SK-N-DZ (cell line): Measurements from ENCODE around the gene PRCC.

Source experiments
- DNase-seq: peaks from one replicate; pipeline ENCODE4 v3.0.0-alpha.2; 2015; ENCODE audit warnings: low spot score

Gene PRCC

DNA sequence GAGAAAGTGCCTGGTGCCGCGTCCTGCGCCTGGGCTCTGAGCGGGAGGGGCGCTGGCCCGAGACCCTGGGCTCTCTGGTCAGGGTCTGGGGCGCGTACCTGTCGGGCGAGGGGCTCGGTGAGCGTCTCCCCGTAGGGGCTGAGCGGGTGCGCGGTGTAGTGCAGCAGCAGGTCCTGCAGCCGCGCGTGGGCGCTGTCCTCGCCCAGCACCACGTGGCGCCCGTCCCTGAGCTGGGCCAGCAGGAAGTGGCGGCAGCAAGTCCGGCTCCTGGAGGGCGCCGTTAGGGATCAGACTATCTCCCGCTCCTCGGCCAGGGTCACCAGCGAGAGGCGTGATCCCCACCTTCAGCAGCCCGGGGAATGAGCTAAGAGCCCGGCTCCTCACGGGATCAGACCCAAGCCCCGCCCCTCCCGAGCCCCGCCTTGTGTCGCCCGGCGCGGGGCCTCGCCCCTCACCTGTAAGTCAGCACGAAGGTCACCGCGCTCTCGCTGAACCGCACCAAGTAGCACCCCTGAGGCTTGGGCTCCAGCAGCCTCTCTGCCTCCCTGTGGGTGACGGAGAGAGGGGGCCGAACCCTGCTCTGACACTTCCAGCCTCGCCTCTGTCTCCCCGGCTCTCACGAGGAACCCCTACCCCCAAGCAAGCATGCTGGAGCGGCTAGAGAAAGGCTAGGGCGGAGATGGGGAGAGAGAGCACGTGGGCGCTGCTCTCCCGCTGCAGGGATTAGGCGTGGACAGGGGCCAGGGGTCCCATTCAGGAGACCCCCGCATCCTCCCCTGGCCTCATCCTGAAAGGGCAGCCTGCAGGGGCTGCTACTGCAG is 46.6 kb downstream of the PRCC start:
- DNase-seq: no peak

DNA sequence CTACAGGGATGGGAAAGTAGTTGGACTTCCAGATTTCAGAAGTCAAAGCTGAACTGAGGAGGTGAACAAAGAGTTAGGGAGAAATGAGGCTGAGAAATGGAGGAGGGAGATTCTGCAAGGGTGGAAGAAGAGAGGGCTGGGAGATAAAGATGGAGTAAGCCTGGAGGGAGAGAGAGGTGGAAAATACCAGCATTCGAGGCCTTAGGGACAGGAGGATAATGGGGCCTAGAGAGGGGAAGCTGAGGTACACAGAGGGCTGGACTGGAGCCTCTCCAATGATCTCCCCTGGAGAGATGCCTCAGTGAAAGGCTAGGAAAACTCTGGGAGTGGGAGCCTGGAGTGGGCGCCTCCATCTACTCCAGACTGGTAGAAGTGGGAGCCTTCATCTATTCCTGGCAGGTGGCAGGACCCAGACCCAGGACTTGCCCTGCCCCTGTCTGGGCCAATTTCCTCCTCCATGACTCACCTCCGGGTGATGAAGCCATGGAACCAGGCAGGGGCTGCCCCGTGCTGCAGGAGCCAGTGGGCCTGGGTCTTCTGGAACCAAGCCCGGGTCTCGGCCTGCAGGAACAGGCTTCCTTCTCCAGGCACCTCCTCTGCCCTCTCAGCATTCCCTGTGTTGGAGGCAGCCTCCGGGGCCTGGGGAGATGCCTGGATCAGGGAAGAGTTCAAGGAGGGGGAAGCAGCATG is 47.4 kb downstream of the PRCC start:
- peak; percentile 13 for DNase-seq

DNA sequence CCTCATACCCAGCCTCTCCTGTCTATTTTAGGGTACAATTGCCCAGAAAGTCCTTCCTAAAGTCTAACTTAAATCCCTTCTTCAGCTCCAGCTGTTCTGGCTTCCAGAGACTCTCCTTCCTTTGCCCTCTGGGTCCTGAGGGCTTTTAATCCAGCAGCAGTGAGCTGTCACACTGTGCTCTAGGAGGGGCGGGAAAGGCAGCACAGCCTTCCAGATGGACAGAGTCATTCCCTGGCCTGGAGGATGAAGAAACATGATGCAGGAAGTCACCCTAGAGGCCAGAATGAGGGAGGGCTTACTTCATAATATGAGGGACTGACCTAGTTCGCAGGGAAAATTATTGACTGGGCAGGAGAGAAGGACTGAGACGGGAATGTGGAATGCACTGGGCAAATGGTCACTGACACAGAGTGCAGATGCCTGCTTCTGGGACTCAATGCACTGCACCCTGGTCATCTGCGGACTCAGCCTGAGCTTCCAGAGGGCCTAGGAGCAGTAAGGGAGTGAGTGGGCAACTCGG is 48.0 kb downstream of the PRCC start:
- peak; percentile 77 for DNase-seq

DNA sequence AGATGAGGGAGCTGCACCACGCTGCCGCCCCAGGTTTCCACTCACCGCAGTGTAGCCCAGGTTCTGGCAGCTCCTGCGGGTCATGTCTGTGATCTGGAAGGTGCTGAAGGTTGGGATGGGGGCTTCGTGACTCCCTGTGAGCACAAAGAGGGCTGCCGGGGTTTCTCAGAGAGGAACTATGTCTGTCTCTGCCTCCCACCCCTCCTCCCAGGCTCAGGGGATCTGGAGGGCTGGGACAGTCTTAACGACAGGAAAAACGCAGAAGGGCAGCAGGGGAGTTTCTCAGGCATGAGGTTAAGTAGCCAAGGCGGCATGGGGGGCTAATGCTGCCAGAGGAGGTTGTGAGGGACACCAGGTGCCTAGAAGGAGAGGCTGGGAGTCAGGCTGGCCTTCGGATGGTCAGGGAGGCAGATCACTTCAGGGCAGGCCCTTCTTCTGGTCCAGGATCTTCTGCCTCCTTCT is 48.7 kb downstream of the PRCC start:
- DNase-seq: peak; percentile 43

DNA sequence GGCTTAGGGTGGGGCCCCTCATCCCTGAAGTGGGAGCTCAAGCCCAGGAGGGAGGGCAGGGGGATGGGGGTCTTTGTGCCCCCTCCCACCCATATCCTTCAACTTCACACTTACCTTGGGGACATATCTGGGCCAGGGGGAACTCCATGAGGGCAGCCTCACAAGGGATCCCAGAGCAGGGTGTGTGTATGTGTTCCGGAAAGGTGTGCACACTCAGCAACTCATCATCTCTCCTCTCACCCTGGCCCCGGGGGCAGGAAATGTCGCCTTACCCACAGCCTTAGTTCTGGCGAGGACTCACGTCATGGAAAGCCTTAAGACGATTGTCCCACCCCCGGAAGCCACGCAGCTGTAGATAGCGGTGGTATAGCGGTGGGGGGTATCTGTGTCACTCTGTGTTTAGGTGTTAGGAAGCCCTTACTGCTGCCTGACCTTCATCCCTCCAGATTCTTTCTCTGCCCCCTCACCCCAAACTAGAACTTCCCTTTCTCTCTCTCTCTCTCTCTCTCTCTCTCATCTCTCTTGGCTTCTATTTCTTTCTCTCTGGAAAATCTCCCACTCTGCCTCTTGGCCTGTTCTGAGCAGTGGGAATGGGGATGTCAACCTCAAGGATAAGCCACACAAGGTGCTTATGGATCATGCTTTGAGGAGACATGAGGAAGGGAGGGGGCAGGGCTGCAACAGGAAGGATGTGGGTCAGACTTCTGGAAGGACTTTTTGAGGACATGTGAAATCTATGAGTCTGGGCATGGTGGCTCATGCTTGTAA is 49.4 kb downstream of the PRCC start, which contains the start of gene SH2D2A:
TSS of gene SH2D2A (minus strand) at position 288 of the 768 bp plus-strand sequence. CDS start at position 148, 140 bp downstream.
- DNase-seq: no peak

DNA sequence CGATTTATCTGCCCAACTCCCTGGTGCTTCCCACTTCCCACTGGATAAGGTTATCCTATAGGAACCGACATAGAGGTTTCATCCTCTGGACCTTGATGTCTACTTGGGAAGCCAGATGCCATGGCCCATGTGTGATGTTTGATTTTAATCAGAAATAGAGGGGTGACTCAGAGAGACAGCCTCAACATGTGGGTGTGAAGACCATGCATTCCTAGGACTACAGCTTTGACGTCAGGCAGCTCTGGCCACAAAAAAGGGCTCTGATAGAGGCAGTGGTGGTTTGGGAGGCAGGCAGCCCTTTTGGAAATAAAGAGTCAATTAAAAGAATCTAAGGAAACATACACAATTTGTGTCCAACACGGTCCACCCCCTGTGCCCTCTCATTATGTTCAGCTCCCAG is 54.5 kb downstream of the PRCC start:
- DNase-seq: no peak

DNA sequence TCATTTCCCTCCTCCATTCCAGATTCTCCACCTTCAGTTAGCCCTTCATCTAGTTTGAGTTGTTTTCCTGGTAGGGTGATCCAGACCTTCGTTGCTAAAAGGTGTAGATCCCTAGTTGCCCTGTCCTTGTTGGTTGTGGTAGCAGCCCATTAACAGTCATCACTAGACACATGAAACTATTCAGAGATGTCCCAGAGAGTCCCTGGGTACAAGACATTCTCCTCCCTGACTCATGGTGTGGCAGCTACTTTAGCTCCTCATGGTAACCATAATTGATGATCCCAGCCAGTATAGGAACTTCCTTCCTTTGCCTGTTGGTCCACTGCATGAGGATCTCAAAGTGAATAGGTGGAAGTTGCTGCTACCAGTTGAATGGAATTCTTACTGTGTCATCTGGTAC is 55.3 kb downstream of the PRCC start:
- DNase-seq: no peak

DNA sequence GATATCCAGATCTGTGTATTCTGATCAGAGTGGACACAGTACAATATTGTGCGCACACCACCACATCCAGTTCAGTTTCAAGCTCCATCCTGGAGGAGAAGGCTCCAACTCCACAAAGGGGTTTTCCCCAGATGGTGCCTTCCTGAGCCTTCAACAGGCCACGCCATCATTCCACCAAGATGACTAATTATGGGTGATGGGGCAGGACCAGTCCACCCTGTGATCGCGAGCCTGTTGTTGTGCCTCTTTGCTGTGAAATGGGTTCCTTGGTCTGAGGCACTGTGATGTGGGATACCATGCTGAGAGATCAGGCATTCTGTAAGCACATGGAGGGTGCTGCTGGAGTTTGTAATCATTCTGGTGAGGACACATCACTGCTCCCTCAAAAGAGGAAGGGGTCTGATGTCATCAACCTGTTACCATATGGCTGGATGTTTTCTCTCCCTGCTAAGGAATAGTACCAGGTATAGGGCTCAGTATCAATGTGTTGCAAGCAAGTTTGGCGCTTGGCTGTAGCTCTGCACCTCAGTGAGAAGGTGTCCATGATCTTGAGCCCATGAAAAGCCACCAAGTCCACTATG is 56.0 kb downstream of the PRCC start:
- DNase-seq: no peak

DNA sequence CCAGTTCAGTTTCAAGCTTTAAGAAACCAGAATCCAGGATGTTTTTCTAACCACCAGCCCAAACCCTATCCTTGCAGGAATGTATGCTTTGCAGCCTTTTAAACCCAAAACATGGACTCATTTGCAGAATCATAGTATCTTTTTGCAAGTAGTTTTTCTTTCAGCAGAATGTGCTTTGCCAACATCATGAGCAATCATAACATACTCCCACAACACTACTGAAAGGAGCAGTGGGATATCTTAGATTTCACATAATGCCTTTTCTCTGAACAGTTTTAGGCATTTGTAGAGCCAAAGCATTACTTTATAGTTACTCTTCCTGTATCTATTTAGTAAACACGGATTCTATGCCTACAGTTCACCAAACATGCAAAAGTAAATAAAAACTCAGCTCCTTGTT is 59.3 kb downstream of the PRCC start:
- DNase-seq: no peak

DNA sequence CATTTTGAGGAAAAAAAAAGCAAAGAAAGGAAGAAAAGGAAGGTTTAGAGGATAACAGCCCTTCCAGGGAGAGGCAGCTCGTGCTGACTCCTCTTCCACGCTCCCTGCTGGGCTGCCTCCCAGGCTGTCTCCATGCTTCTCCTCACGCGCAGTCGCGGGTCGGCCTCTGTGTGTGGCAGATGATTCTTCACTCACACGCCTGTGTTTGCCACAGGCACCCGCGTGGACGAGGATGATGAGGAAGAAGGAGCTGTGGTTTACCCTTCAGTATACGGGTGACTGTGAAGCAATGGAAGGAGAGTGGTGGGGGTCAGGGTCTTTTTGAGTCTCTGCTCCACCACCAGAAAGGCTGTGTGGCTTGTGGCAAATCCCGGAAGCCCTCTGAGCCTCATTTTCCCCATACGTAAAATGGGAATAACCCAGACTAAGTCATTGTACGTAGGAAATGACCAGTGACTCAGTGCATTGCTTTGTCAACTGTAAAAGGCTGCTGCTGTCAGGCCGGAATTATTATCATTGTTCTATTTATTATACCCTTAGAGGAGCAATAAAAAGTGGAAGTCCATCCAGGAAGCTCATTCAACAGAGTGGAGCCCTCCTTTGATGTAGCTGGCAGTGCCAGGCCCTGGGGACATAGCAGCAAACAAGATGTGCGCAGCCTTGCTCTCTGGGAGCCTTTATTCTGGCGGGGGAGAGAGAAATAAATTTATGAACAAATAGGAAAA is 61.2 kb downstream of the PRCC start:
- DNase-seq: no peak

DNA sequence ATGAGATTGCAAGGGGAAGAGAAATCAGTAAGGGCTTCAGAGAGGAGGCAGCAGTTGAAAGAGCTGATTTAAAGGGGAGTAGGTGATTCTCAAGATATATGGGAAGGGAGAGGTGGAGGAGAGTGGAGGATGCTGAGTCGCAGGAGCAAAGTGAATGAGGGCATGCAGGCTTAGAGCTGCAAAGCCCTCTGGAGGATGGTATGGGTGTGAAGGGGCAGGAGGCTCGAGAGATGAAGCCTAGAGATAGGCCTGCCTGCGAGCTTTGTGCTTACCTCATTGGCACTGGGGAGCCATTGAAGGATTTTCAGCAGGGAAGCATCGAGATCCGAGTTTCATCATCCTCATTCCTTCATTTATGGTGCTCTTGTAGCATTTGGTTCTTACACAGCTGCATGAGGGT is 65.1 kb downstream of the PRCC start:
- DNase-seq: no peak

DNA sequence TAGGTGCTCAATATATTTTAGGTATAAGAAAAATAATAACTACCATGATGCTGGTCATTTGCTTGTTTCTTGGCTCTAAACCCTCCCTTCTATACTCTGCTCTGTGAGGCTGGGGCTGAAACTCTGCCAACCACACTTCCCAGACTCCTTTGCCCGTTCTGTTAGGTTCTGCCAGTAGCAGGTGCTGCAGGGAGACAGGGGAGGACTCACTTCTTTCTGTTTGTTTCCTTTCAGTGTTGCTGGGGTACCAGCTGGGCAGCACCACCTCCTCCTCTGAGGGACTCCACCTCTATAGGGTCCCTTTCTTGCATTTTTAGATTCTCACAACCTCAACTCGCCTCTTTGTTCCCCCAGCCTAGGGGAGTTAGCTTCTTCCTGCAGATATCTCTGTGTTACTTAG is 66.3 kb downstream of the PRCC start:
- no peak for DNase-seq

DNA sequence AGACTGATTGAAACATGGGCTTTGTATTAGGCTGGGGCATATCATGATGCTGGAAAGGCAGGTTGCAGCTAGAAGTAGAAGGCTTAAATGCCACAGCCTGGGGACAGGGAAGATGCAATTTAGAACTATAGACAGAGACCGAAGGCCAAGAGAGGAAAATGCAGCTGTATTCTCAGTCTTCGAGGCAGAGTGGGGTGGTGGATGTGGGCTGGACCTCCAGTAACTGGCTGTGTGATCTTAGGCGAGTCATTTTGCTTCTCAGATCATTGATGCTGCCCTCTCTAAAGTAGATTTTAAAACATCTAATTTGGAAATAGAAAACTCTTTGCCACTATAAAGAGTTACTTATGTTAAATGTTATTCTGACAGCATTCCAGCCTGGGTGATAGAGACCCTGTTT is 67.0 kb downstream of the PRCC start:
- no peak for DNase-seq

DNA sequence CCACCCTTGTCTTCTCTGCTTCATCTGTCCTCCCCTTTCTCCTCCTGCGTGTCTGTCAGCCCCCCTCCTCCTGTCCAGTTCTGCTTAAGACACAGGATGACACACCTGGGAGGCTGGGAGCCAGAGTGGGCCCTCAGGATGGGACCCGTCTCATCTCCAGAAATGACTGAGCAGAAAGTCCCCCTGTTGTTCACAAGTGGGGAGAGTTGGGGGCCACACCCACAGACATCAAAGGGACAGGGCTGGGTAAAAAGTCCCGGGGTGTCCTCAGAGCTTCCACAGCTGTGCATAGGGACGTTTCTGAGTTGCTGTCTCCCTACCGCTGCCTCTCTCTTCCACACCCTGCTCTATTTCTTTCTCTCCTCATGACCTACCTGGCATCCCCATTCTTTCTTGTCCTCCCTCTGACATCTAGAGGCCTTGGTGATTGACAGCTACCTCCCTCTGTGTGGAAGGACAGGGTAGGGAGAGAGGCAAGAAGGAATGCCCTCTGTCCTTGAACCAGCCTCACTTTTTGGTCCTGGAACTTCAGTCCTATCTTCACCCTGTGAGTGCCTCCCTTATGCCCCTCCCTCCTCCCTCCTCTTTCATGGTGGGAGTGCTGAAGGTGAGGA is 68.8 kb downstream of the PRCC start:
- no peak for DNase-seq

DNA sequence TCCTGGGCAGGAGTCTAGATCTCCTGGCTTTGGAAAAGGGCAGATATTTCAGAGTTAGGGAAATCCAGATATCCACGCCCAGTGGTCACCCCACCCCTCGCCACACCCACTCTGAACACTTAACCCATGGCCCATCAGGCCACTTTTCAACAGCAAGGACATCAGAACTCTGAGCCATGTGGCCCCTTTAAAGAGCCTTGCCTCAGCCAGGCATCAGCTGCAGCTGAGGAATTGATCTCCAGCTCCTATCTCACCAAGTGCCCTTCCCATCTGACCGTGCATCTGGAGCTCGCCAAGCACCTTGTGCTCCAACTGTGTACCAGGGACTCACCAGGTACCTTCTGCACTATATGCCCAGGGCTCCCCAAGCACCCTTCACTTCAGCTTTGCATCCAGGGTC is 69.6 kb downstream of the PRCC start:
- no peak for DNase-seq

DNA sequence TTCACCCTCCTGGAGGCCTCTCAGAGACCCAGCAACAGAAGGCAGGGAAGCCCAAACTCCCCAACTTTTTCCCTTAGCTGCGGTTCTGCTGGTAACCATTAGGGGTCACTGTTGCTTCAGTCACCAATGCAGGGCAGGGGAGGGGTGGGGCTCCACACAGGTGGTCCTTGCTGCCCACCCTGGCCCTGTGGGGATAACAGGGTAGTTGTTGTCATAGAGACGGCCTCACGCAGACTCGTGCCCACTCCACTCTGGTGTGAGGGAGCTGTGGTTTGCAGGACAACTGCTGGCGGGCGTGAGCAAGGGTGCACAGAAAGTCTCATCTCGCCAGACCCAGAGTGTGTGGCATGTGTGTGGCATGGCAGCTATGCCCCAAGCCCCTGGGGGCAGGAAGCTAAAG is 71.6 kb downstream of the PRCC start:
- DNase-seq: peak; percentile 55

DNA sequence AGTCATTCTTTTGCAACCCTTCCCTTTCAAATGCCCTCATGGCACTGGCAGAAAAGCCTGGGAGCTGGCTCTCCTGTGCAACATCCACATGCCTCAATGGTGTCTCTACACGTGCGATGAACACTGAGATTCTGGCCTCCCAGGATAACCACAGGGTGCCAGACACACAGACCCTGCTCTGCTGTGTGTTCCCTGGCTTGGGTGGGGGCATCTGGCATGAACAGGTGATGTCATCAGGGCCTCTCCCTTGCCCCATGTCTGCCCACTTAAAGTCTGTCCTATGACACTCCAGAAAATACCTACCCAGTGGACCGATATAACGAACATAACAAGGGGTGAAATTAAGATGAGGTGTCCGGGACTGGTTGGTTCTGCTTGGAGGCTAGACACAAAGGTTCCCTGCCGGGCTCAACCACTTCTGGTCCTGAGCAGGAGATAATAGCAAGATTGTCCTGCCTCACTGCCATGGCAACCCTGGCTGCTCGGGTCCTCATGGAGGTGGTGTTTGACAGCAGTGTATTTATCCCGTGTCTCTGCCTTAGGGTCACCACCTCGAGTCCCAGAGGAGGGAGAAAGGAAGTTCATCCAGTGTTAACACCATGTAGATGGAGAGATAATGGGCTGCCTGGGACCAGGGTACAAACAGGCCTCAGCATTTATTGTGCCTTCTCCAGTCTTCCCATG is 72.2 kb downstream of the PRCC start:
- DNase-seq: peak; percentile 87

DNA sequence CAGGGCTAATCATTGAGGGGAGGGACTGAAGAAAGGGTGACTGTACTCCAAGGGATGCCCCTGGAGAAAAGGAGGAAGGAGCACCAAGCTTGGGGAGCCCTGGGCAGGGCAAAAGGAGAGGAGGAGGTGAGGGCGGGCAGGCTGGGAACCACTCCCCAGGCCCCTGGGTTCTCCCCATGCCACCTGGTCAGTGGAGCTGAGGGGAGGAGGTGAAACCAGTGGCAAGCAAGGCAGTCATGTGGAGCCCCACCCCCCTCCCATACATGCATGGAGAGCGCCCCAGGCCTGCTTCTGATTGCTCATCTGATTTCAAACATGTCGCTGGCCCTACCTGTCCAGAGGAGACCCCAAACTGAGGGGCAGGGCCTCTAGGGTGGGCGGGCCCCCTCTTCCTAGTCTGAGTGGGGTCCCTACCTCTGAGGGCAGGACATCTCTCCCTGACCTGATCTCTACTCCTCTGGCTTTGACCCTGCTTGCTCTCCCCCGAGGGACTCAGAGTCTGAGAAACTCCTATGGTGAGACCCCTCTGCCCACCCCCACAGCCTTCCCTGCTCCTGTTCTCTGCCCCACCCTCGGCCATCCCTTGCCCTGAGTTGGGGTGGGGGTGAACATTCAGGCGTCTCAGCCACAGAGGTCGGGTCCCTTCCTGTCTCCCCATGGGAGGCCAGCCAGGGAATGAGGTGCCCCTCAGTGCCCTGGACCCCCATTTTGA is 73.0 kb downstream of the PRCC start:
- no peak for DNase-seq

DNA sequence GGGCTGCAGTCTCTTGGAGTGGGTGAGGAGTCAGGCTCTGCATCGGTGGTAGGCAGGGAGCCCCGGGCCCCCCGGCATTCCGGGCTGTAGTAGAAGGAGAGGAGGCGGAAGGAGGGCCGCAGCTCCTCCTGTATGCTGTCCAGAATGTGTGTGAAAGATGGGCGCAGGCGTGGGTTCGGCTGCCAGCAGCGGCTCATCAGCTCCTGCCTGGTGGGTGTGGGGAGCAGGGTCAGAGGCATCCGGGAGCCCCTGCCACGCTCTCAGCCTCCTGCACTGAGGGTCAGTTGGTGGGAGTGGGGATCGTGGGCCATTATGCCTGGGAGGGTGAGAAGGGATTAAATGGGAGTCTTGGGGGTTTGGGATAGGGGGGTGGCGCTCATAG is 73.6 kb downstream of the PRCC start:
- DNase-seq: no peak
